ENCODE results near the gene FPR2. TPM values are rescaled to one million over a fixed set of nuclear protein-coding genes. Genes with fewer than 3 reads are reported as not detected.

The FPR2 gene
- total and polyA plus RNA-seq, 2 donors (not counting 3 experiments of a cell fraction or from before 2014, with no cell fraction given): not detected

- Histone ChIP-seq H4K20me1 (replicated peaks; ENCODE audit: control insufficient read depth, extremely low read depth, insufficient read depth, low read length) (no peaks in the 10 kb centered on the region), H3K9me1 (replicated peaks; ENCODE audit: control insufficient read depth, extremely low read depth, insufficient read depth, low read length) (no peaks in the 10 kb centered on the region), H3K79me2 (ENCODE audit: control insufficient read depth, insufficient read depth, low read length) (no peaks in the 10 kb centered on the region), H3K4me2 (ENCODE audit: insufficient read depth, low read length) (no peak overlapping the region), H3K4me1 (ENCODE audit: control insufficient read depth, extremely low read depth, insufficient read depth, low read length) (no peaks in the 10 kb centered on the region), H3K27me3 (ENCODE audit: control insufficient read depth in 2 of 2, insufficient read depth in 2 of 2, low read length in 2 of 2) (no peaks in the 10 kb centered on the region), H2AFZ (ENCODE audit: low read depth, low read length) (no peak overlapping the region), H3K9me3 (replicated peaks; ENCODE audit: control insufficient read depth, insufficient read depth, low read length) (no peaks in the 10 kb centered on the region), H3K9ac (replicated peaks; ENCODE audit: extremely low read depth, insufficient read depth, low read length) (no peak overlapping the region), H3K4me3 (replicated peaks in 1 of 3; ENCODE audit: insufficient read depth in 1 of 3, low read depth in 1 of 3, low read length in 3 of 3) (no peak overlapping the region), H3K27ac (ENCODE audit: insufficient read depth, low read depth, low read length) (no peak overlapping the region), H3K36me3 (ENCODE audit: control insufficient read depth in 2 of 2, extremely low read depth in 1 of 2, insufficient read depth in 2 of 2, low read length in 2 of 2) (no peaks in the 10 kb centered on the region)
- FAIRE-seq (no peak), DNase-seq (ENCODE audit: low read depth, low spot score) (no peak)
- dilution Hi-C loops (cut with MboI; ENCODE audit: extremely low pct_ligation_motif_present, low sequenced_read_pairs): no loop called here
- ChIA-PET POLR2A (no interaction called here), CTCF (no interaction called here)
- TF ChIP-seq POLR2A (IDR thresholded peaks at IDR 0.05; ENCODE audit: low read depth, low read length) (no peak), GATA2 (IDR thresholded peaks at IDR 0.05; ENCODE audit: insufficient read depth, insufficient read length, low read depth, low read length) (no peak), EZH2 (IDR thresholded peaks at IDR 0.05; ENCODE audit: borderline replicate concordance, low read depth, low read length, severe bottlenecking) (no peak), FOS (IDR thresholded peaks at IDR 0.05; ENCODE audit: borderline replicate concordance, insufficient read depth, low read length) (no peak), CTCF (IDR thresholded peaks at IDR 0.05; ENCODE audit: extremely low read depth in 1 of 2, insufficient read depth in 1 of 2, low read depth in 1 of 2, low read length in 2 of 2) (no peak), MYC (IDR thresholded peaks at IDR 0.05; ENCODE audit: low read depth, low read length) (no peak), JUN (IDR thresholded peaks at IDR 0.05; ENCODE audit: borderline replicate concordance, insufficient read depth, insufficient read length, low read depth) (no peak), POLR2AphosphoS5 (IDR thresholded peaks at IDR 0.05; ENCODE audit: insufficient read depth, low read depth, low read length) (no peak)
- TF ChIP-seq, protein P1, sequence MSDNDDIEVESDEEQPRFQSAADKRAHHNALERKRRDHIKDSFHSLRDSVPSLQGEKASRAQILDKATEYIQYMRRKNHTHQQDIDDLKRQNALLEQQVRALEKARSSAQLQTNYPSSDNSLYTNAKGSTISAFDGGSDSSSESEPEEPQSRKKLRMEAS (IDR thresholded peaks at IDR 0.05; ENCODE audit: insufficient read depth, insufficient read length): no peak
- no TSS peak for BruUV-seq (replicated peaks)
- intact Hi-C loops (cut with micrococcal nuclease): no loop called here
Measured at GRCh38 chr19:51740356-51740755, 20.6 kb upstream of the FPR2 start.

Measured in endothelial cell of umbilical vein (primary cell).